GM10248 (cell line): ENCODE measurements around the gene SLC6A9.

ENCODE experiments used
- CTCF ChIA-PET: fragments of 300-600 bp; sonication (Branson Sonifier 250); formaldehyde crosslinking; extraction: SDS; loops from one replicate; lab custom pipeline; 2021; ENCODE audit warnings: antibody characterized with exemption; lab: Yijun Ruan, JAX
- POLR2A ChIA-PET: fragments of 350-650 bp; sonication (Branson Sonifier 250); formaldehyde crosslinking; extraction: SDS; loops from one replicate; lab custom pipeline; 2020; ENCODE audit warnings: antibody characterized with exemption; lab: Yijun Ruan, JAX
- DNase-seq: peaks from one replicate; pipeline ENCODE4 v3.0.0; 2012; ENCODE audit errors: extremely low spot score
- TF ChIP-seq, protein P1 (sequence below): IDR thresholded peaks from 2 replicates; pipeline ENCODE4 v1.5.1; 2012; ENCODE audit warnings: mild to moderate bottlenecking, low read depth; ENCODE audit errors: extremely low read depth, missing control alignments, control extremely low read depth

The SLC6A9 gene

DNA sequence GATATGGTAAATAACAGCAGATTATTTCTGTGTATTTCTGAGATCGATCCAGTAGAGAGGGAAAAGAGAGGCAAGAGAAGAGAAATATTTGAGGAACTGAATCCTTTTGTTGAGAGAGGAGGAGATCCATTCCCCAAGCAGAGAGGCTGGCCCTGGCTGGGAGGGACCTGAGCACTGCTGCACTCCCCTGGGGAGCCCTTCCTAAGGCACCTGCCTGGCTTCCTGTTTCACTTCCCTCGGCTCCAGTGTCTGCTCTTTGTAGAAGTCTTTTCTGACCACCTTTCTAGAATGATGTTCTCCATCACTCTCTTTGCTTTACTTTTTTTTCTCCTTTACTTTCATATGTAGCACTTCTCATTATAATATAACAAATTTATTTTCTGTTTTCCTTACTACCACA lies 42.3 kb upstream of the SLC6A9 start:
- TF ChIP-seq, protein P1, sequence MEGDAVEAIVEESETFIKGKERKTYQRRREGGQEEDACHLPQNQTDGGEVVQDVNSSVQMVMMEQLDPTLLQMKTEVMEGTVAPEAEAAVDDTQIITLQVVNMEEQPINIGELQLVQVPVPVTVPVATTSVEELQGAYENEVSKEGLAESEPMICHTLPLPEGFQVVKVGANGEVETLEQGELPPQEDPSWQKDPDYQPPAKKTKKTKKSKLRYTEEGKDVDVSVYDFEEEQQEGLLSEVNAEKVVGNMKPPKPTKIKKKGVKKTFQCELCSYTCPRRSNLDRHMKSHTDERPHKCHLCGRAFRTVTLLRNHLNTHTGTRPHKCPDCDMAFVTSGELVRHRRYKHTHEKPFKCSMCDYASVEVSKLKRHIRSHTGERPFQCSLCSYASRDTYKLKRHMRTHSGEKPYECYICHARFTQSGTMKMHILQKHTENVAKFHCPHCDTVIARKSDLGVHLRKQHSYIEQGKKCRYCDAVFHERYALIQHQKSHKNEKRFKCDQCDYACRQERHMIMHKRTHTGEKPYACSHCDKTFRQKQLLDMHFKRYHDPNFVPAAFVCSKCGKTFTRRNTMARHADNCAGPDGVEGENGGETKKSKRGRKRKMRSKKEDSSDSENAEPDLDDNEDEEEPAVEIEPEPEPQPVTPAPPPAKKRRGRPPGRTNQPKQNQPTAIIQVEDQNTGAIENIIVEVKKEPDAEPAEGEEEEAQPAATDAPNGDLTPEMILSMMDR = no peak
- CTCF ChIA-PET = interaction anchor here (0.8 to 1.3 kb wide), 2 partner anchors 16 to 68 kb away, joined by 3 read pairs; no protein-coding TSS in a partner anchor
- POLR2A ChIA-PET = no interaction called here
- no peak for DNase-seq

DNA sequence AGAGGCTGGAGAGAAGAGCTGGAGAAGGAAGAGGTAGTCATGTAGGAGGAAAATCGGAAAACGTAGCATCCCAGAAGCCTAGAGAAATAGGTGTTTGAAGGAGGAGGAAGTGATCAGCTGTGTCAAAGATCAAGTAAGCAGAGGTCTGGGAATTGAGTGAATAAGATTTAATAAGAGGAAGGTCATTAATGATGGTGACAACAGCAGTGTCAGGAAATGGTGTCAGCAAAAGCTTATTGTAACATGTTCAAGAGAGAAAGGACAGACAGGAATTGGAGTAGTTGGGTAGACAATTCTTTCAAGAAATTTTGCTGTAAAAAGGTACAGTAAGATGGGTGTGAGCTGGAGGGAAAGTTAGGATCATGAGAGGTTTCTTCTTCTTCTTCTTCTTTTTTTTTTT lies 41.6 kb upstream of the SLC6A9 start:
- ChIA-PET POLR2A (no interaction called here), CTCF (interaction anchor here (0.7 to 2.3 kb wide), 6 partner anchors 11 to 67 kb away, joined by 3 to 9 read pairs (median 3); no protein-coding TSS in a partner anchor)

DNA sequence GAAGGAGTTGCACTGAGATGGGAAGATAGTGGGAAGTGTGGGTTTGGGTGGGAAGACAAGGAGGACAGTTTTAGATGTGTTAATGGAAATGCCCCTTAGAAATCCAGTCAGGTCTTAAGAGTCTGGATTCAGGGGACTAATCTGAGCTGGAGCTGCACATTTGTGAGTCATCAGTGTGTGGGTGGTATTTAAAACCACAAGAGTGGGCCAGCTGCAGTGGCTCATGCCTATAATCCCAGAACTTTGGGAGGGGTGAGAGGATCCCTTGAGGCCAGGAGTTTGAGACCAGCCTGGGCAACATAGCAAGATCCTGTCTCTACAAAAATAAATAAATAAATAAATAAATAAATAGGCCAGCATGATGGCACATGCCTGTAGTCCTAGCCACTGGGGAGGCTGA lies 40.9 kb upstream of the SLC6A9 start:
- TF ChIP-seq, protein P1 = no peak
- ChIA-PET POLR2A (no interaction called here), CTCF (interaction anchor here (0.7 to 2.3 kb wide), 7 partner anchors 11 to 522 kb away, joined by 3 to 9 read pairs (median 3); no protein-coding TSS in a partner anchor)
- DNase-seq = no peak

More for the DNA sequence above, 41.6 kb upstream of the SLC6A9 start:
- TF ChIP-seq, protein P1 = no peak
- no peak for DNase-seq

DNA sequence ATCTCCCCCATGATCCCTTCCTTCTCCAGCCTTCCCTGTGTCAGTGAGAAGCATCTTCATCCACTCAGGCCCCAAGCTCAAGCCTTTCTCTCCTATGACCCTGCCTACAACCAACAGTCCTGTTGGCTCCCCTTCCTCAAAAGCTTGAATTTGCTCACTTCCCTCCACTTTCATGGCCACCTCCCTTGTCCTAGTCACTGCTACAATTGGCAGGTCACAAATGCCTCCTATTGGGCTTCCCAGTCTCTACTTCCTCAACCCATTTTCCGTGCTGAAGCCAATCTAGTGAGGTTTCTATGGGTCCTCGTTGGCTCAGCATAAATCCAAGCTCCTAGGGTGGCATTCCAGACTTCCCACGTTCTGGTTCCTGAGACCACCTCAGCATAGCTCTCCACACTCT lies 40.2 kb upstream of the SLC6A9 start:
- ChIA-PET POLR2A (no interaction called here), CTCF (interaction anchor here (1.1 to 2.3 kb wide), 7 partner anchors 11 to 523 kb away, joined by 3 to 9 read pairs (median 3); no protein-coding TSS in a partner anchor)
- no peak for DNase-seq
- TF ChIP-seq, protein P1 = no peak

DNA sequence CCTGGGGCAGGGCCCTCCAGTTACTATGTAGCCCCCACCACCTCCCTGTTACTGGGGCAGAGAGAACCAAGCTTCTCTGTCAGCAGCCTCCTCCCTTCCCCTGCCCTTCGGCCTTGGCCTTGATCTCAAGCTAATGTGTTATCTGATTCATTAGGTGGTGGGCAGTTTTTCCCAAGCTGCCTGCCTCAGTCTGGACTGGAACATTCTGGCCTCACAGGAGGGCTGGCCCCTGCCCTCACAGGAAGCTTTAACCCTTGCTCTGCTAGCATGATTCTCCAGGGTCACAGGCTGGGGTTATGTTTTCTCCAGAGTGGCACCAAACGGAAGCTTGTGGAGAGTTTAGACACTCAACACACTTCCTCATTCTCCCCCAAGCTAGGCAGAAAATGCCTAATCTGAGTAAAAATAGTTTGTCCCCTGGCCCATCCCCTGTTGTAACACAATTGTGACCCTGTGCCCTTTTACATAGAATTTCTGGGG lies 37.2 kb upstream of the SLC6A9 start:
- ChIA-PET POLR2A (no interaction called here), CTCF (interaction anchor here (0.9 to 2.6 kb wide), 3 partner anchors 21 to 310 kb away, joined by 3 to 19 read pairs (median 7); no protein-coding TSS in a partner anchor)
- DNase-seq = peak; percentile 34
- TF ChIP-seq, protein P1 = no peak

DNA sequence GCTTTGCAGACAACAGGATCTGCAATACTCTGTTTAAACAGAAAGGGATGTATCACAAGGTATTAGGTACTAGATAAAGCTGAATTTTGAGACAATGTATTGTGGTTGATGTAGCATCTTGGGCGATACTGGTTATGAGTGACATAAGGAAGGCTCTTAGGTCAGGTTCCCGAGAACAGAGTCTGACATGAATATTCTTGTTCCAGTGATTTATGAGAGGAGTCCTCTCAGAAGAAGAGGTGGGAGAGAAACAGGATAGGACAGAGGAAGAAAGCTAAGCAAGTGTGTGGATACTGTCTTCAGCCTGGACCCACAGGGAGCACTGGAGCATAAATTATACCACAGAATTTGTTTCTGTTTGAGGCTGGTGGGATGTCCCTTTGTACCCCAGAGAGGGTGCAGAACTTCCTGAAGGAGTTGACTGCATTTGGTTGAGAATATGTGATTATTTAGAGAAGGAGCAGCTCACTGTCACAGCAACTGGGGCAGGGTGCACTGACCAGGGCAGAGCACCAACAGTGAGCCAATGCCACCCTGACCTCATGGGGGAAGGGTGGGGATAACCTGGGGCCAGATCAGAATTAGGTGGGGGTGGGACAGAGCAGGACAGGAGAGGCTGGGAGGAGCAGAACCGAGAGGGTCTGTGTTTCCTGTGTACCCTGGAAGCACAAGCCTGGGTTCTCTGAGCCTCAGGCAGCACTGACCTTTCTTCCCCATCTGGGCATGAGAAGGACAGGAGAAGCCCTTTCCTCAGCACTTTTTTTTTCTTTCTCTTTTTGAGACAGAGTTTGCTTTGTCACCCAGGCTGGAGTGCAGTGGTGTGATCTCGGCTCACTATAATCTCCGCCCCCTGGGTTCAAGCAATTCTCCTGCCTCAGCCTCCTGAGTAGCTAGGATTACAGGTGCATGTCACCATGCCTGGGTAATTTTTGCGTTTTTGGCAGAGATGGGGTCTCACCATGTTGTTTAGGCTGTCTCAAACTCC lies 36.3 kb upstream of the SLC6A9 start:
- DNase-seq = peak; percentile 26
- CTCF ChIA-PET = interaction anchor here (1.6 to 2.6 kb wide), 3 partner anchors 15 to 31 kb away, joined by 6 to 19 read pairs (median 7); no protein-coding TSS in a partner anchor
- TF ChIP-seq, protein P1 = no peak
- POLR2A ChIA-PET = no interaction called here
